Skeletal muscle satellite cell (primary cell): ENCODE measurements around the gene PAX4.

Source experiments
- H3K27me3 ChIP-seq: 2 replicates; pipeline ENCODE4 v1.7.0; 2013; ENCODE audit warnings: low read length; ENCODE audit not compliant: control insufficient read depth, insufficient read depth
- H3K36me3 ChIP-seq: 2 replicates; pipeline ENCODE4 v1.7.0; 2013; ENCODE audit warnings: mild to moderate bottlenecking, control low read depth, low read length; ENCODE audit not compliant: insufficient read depth
- H3K4me1 ChIP-seq: 2 replicates; pipeline ENCODE4 v1.7.0; 2013; ENCODE audit warnings: low read length; ENCODE audit not compliant: control insufficient read depth, insufficient read depth
- H3K4me2 ChIP-seq: 2 replicates; pipeline ENCODE4 v1.7.0; 2013; ENCODE audit warnings: mild to moderate bottlenecking, low read length
- H3K4me3 ChIP-seq: 2 replicates; pipeline ENCODE4 v1.7.0; 2013; ENCODE audit warnings: low read length
- H3K9ac ChIP-seq: 2 replicates; pipeline ENCODE4 v1.7.0; 2013; ENCODE audit warnings: mild to moderate bottlenecking, low read depth, low read length, moderate library complexity
- H3K9me3 ChIP-seq: replicated peaks from 2 replicates; pipeline ENCODE4 v1.7.0; 2013; ENCODE audit warnings: mild to moderate bottlenecking, control low read depth, low read length

The PAX4 gene

GRCh38 chr7:127591591-127591990, 26.4 kb downstream of the PAX4 start:
- no peak overlapping the region for H3K4me3 ChIP-seq
- H3K36me3 ChIP-seq = peaks cover 19% of the 10 kb centered on the region
- no peaks in the 10 kb centered on the region for H3K9me3 ChIP-seq
- H3K9ac ChIP-seq = no peak overlapping the region
- peaks cover 13% of the 10 kb centered on the region for H3K4me1 ChIP-seq
- H3K27me3 ChIP-seq = no peaks in the 10 kb centered on the region
- H3K4me2 ChIP-seq = no peak overlapping the region

DNA sequence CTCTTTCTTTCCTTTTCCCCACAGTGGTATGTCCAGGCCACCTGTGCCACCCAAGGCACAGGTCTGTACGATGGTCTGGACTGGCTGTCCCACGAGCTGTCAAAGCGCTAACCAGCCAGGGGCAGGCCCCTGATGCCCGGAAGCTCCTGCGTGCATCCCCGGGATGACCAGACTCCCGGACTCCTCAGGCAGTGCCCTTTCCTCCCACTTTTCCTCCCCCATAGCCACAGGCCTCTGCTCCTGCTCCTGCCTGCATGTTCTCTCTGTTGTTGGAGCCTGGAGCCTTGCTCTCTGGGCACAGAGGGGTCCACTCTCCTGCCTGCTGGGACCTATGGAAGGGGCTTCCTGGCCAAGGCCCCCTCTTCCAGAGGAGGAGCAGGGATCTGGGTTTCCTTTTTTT, 26.8 kb downstream of the PAX4 start:
- no peaks in the 10 kb centered on the region for H3K9me3 ChIP-seq
- H3K4me2 ChIP-seq = no peak overlapping the region
- H3K4me3 ChIP-seq = no peak overlapping the region
- peaks cover 13% of the 10 kb centered on the region for H3K4me1 ChIP-seq
- no peaks in the 10 kb centered on the region for H3K27me3 ChIP-seq
- H3K9ac ChIP-seq = no peak overlapping the region
- H3K36me3 ChIP-seq = peaks cover 19% of the 10 kb centered on the region

GRCh38 chr7:127589896-127590295, 28.0 kb downstream of the PAX4 start:
- peaks cover 19% of the 10 kb centered on the region for H3K36me3 ChIP-seq
- H3K27me3 ChIP-seq = no peaks in the 10 kb centered on the region
- peak overlapping the region; percentile 91 for H3K4me2 ChIP-seq
- H3K9ac ChIP-seq = no peak overlapping the region
- H3K9me3 ChIP-seq = no peaks in the 10 kb centered on the region
- peak overlapping the region; percentile 99 for H3K4me3 ChIP-seq
- peaks cover 17% of the 10 kb centered on the region for H3K4me1 ChIP-seq

DNA sequence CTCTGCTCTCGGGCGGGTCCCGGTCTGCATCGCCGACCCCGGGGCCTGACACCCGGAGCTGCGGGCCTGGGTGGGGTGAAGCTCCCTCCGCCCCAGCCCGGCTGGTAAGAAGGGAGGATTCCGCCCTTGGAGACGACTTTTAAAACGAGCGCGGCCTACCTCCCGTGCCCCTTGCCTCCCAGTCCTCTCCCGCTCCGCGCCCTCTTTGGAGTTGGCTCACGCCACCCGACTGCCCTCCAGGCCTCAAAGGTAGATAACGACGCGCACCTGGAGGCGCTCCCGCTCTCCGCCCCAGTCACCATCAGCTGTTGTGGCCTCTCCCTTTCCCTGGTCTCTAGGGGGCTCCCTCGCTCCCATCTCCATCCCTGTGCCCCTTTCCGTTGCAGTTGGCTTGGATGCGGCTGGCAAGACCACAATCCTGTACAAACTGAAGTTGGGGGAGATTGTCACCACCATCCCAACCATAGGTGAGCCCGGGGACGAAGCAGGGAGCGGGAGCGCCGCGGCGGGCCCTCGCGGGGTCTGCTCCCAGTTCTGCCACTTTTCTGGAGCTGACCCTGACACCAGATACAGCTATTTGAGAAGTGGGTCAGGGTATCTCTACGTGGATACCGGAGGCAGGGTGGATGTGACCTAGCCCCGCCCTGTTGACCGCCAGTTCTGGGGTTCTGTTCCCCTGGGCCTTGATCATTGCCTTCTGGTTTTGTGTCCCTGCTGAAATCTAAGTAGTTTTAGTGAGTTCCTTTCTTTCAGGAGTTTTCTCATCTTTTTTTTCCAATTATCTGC, 29.1 kb downstream of the PAX4 start:
- Histone ChIP-seq H3K9me3 (no peaks in the 10 kb centered on the region), H3K4me1 (peaks cover 25% of the 10 kb centered on the region), H3K36me3 (peaks cover 19% of the 10 kb centered on the region), H3K27me3 (no peaks in the 10 kb centered on the region), H3K4me2 (peak overlapping the region; percentile 91), H3K9ac (peak overlapping the region; percentile 95), H3K4me3 (peak overlapping the region; percentile 99)

- Histone ChIP-seq H3K4me1 (peaks cover 32% of the 10 kb centered on the region), H3K4me2 (peak within 1 kb of the TSS; percentile 99), H3K9me3 (no peaks in the 10 kb centered on the region)
These were observed 29.8 kb downstream of the PAX4 start, which contains the start of gene ARF5 for GRCh38 chr7:127588019-127588696. Gene ARF5 (plus strand): TSS chr7:127588411. CDS start chr7:127588499, 88 bp downstream.

DNA sequence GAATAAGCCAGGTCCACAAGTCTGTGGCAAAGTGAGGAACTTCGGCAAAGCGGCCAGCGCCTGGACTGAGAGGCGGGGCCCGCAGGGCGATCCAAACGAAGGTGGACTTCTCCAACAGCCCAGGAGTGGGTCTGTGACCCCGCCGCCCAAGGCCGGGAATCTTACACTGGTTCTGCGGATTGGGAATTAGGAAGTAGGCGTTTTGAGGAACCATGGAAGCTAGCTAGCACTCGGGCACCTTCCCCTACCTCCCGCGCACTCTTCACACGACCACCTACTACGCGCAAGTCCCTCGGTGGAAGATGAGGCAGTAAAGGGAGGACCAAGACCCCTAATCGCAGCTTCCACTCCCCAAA, 30.3 kb downstream of the PAX4 start:
- Histone ChIP-seq H3K9ac (peak overlapping the region; percentile 95), H3K4me1 (peaks cover 37% of the 10 kb centered on the region), H3K36me3 (peaks cover 26% of the 10 kb centered on the region), H3K4me2 (peak overlapping the region; percentile 99), H3K4me3 (peak overlapping the region; percentile 99), H3K27me3 (no peaks in the 10 kb centered on the region), H3K9me3 (no peaks in the 10 kb centered on the region)

More at GRCh38 chr7:127588019-127588696, 29.8 kb downstream of the PAX4 start, which contains the start of gene ARF5:
- H3K9ac ChIP-seq = peak within 1 kb of the TSS; percentile 95
- H3K4me3 ChIP-seq = peak within 1 kb of the TSS; percentile 99
- H3K36me3 ChIP-seq = peaks cover 21% of the 10 kb centered on the region
- no peaks in the 10 kb centered on the region for H3K27me3 ChIP-seq

- Histone ChIP-seq H3K27me3 (no peaks in the 10 kb centered on the region), H3K9me3 (no peaks in the 10 kb centered on the region), H3K4me1 (peaks cover 43% of the 10 kb centered on the region), H3K4me3 (no peak overlapping the region), H3K4me2 (no peak overlapping the region), H3K9ac (no peak overlapping the region), H3K36me3 (peaks cover 32% of the 10 kb centered on the region)
These were observed 31.6 kb downstream of the PAX4 start for GRCh38 chr7:127586346-127586745.

DNA sequence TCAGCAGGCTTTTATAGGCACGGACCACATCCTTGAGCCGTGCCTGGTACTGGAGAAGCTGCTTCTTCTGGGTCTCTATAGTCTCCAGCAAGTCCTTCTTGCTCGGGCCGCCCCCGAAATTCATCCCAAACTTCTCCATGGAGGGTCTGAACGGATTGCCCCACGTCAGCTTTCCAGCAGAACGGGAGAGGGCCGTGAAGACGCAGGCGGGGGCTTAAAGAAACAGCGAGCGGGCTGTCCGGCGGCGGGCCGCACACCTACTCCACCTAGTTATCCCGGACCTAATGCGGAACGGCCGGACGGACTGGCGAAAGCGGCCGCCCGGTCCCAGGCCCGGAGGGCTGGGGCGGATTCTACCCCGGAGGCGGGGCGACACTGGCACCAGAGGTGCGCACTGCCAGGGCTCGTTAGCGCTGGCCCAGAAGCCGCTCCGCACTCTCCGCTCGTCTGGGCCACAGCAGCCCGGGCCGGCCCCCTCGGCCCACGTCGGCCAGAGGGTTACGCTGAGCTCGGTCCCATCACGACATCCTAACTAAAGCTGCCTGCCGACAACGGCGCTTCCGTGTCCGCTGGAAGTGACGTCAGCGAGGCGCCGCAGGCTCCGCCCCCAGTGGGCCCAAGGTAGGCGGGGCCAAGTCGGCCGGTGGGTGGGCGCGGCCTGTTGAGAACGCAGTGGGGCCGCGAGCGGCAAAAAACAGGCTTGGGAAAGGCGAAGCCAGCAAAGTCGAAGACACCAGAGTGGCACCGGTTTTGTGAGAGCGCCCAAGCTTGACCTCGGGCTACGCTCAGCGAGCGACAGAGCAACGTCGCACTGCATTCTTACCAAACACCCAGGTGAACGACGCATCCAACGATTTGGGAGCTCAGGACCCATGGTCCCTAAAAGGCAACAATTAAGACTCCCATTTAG, 32.6 kb downstream of the PAX4 start, which contains the start of gene GCC1:
Gene GCC1 (minus strand): TSS at position 553 of the 910 bp plus-strand sequence. CDS start 414 bp downstream, at position 139.
- Histone ChIP-seq H3K36me3 (peaks cover 32% of the 10 kb centered on the region), H3K9me3 (no peaks in the 10 kb centered on the region), H3K27me3 (no peaks in the 10 kb centered on the region), H3K4me1 (peaks cover 43% of the 10 kb centered on the region), H3K4me2 (peak within 1 kb of the TSS; percentile 98), H3K4me3 (peak within 1 kb of the TSS; percentile 96), H3K9ac (peak within 1 kb of the TSS; percentile 96)

- peak overlapping the region; percentile 98 for H3K4me2 ChIP-seq
- peak overlapping the region; percentile 96 for H3K9ac ChIP-seq
- peaks cover 33% of the 10 kb centered on the region for H3K36me3 ChIP-seq
- peak overlapping the region; percentile 96 for H3K4me3 ChIP-seq
- no peaks in the 10 kb centered on the region for H3K27me3 ChIP-seq
- no peaks in the 10 kb centered on the region for H3K9me3 ChIP-seq
- peaks cover 40% of the 10 kb centered on the region for H3K4me1 ChIP-seq
These were observed 33.3 kb downstream of the PAX4 start for GRCh38 chr7:127584648-127585043.

GRCh38 chr7:127582361-127582760, 35.6 kb downstream of the PAX4 start:
- Histone ChIP-seq H3K27me3 (no peaks in the 10 kb centered on the region), H3K4me1 (peaks cover 30% of the 10 kb centered on the region), H3K9ac (no peak overlapping the region), H3K4me3 (no peak overlapping the region), H3K9me3 (no peaks in the 10 kb centered on the region), H3K4me2 (peak overlapping the region; percentile 1), H3K36me3 (peaks cover 43% of the 10 kb centered on the region)

DNA sequence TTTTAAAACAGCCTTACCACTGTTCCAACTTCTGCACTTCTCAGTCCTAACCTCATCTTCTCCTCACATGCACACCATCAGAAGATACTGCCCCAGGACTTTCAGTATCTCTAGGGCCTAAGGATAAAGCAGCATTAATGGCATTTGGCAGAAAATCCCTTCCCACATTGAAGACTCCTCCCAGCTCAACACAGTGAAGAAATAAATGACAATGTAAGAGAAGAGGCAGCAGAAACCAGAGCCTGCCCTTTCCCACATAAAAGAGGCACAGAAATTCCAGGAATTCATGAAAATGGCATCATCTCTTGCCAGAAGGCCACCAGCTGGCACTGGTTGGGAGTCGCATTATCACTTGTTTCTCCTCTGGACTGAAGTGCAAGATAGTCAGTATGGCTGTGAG, 36.2 kb downstream of the PAX4 start:
- Histone ChIP-seq H3K4me1 (peaks cover 30% of the 10 kb centered on the region), H3K4me3 (no peak overlapping the region), H3K9me3 (no peaks in the 10 kb centered on the region), H3K27me3 (no peaks in the 10 kb centered on the region), H3K36me3 (peaks cover 43% of the 10 kb centered on the region), H3K4me2 (peak overlapping the region; percentile 1), H3K9ac (no peak overlapping the region)
